HG03571 (cell line): Measurements from ENCODE around the gene GASK1A.

ENCODE experiments used
- ATAC-seq: cut with Tn5 transposase; IDR thresholded peaks from one replicate; pipeline ENCODE4 v1.9.1; 2021; ENCODE audit not compliant: unreplicated experiment

GASK1A gene

GRCh38 chr3:43080726-43081568 lies 101.8 kb downstream of the GASK1A start:
- ATAC-seq, result no peak

- ATAC-seq, result no peak
Observed at GRCh38 chr3:43081796-43082195, 102.7 kb downstream of the GASK1A start.

GRCh38 chr3:43082457-43082856 lies 103.3 kb downstream of the GASK1A start:
- ATAC-seq, result no peak

GRCh38 chr3:43086460-43087165 lies 107.5 kb downstream of the GASK1A start:
- ATAC-seq, result no peak

- ATAC-seq, result no peak
Observed at GRCh38 chr3:43087249-43087776, 108.2 kb downstream of the GASK1A start.

- ATAC-seq, result no peak
Observed at GRCh38 chr3:43089081-43089480, 110.0 kb downstream of the GASK1A start.

GRCh38 chr3:43090238-43090637 lies 111.1 kb downstream of the GASK1A start:
- no peak for ATAC-seq

- no peak for ATAC-seq
Observed at GRCh38 chr3:43091481-43091880, 112.4 kb downstream of the GASK1A start.

GRCh38 chr3:43093006-43093405 lies 113.9 kb downstream of the GASK1A start:
- no peak for ATAC-seq

- ATAC-seq, result no peak
Observed at GRCh38 chr3:43093974-43094373, 114.9 kb downstream of the GASK1A start.

- ATAC-seq, result no peak
Observed at GRCh38 chr3:43094381-43094780, 115.3 kb downstream of the GASK1A start.

GRCh38 chr3:43094851-43095250 lies 115.7 kb downstream of the GASK1A start:
- ATAC-seq, result no peak

GRCh38 chr3:43095370-43095769 lies 116.3 kb downstream of the GASK1A start:
- ATAC-seq, result no peak

GRCh38 chr3:43096761-43097160 lies 117.7 kb downstream of the GASK1A start:
- ATAC-seq, result no peak

GRCh38 chr3:43097400-43098080 lies 118.4 kb downstream of the GASK1A start:
- ATAC-seq, result no peak

- no peak for ATAC-seq
Observed at GRCh38 chr3:43098761-43099160, 119.7 kb downstream of the GASK1A start.

GRCh38 chr3:43102773-43103480 lies 123.8 kb downstream of the GASK1A start:
- ATAC-seq, result no peak

- no peak for ATAC-seq
Observed at GRCh38 chr3:43104039-43104438, 124.9 kb downstream of the GASK1A start.

- ATAC-seq, result no peak
Observed at GRCh38 chr3:43104660-43105595, 125.8 kb downstream of the GASK1A start.
